NCI-H524 treated with DMSO at 0.1 percent for 48 hours (cell line): Measurements from ENCODE around the gene FMO1.
"Not testable (repeated sequence)": the region's sequence is repeated elsewhere in the genome, so short reads cannot be mapped to it uniquely, and the experiment has no call there.

Experiments
- DNase-seq: peaks from one replicate; lab custom pipeline; 2025; lab: John Stamatoyannopoulos, UW

Gene FMO1

GRCh38 chr1:171248302-171248701 is at the start of gene FMO1:
FMO1 (plus strand) TSS chr1:171248494; CDS start chr1:171258088, 9,594 bp downstream.
- no peak for DNase-seq

GRCh38 chr1:171204296-171204695 is 44.0 kb upstream of the FMO1 start:
- DNase-seq, result no peak

GRCh38 chr1:171206204-171206977 is 41.9 kb upstream of the FMO1 start:
- DNase-seq, result no peak

GRCh38 chr1:171206978-171207355 is 41.3 kb upstream of the FMO1 start:
- no peak for DNase-seq

GRCh38 chr1:171207377-171207776 is 40.9 kb upstream of the FMO1 start:
- DNase-seq, result no peak

GRCh38 chr1:171210355-171210754 is 37.9 kb upstream of the FMO1 start:
- DNase-seq, result no peak

GRCh38 chr1:171212607-171213351 is 35.5 kb upstream of the FMO1 start:
- DNase-seq, result no peak

- DNase-seq, result no peak
These were observed 34.5 kb upstream of the FMO1 start for GRCh38 chr1:171213559-171214454.

- DNase-seq, result no peak
These were observed 30.4 kb upstream of the FMO1 start for GRCh38 chr1:171217658-171218443.

GRCh38 chr1:171218661-171219060 is 29.6 kb upstream of the FMO1 start:
- no peak for DNase-seq

- DNase-seq, result no peak
These were observed 28.8 kb upstream of the FMO1 start for GRCh38 chr1:171219346-171220080.

- no peak for DNase-seq
These were observed 28.2 kb upstream of the FMO1 start for GRCh38 chr1:171220081-171220420.

- no peak for DNase-seq
These were observed 27.7 kb upstream of the FMO1 start for GRCh38 chr1:171220581-171221054.

GRCh38 chr1:171221665-171222591 is 26.4 kb upstream of the FMO1 start:
- DNase-seq, result no peak

GRCh38 chr1:171222936-171223335 is 25.4 kb upstream of the FMO1 start:
- no peak for DNase-seq

GRCh38 chr1:171224257-171224656 is 24.0 kb upstream of the FMO1 start:
- not testable (repeated sequence) for DNase-seq

GRCh38 chr1:171226747-171227370 is 21.4 kb upstream of the FMO1 start:
- DNase-seq, result peak; percentile 21

- DNase-seq, result no peak
These were observed 17.0 kb upstream of the FMO1 start for GRCh38 chr1:171231326-171231725.

- DNase-seq, result no peak
These were observed 15.1 kb upstream of the FMO1 start for GRCh38 chr1:171233183-171233582.
